ENCODE measurements around the gene NYAP2. TPM values are rescaled to one million over a fixed set of nuclear protein-coding genes. Genes with fewer than 3 reads are reported as not detected.

The NYAP2 gene
- total and polyA plus RNA-seq, 7 donors: 0.03 to 0.36 TPM; not detected in 5

GRCh38 chr2:225597911-225598310 lies 198.4 kb downstream of the NYAP2 start:
- H3K27me3 ChIP-seq: no peaks in the 10 kb centered on the region
- no peaks in the 10 kb centered on the region for H3K36me3 ChIP-seq
- 75 to 82% methylated on average over 4 of the region's 4 CpGs for WGBS, 2 donors
- H3K27ac ChIP-seq: no peak overlapping the region
- H3K4me3 ChIP-seq: no peak overlapping the region
- intact Hi-C loops (cut with DNase I): no loop called here
- no peaks in the 10 kb centered on the region for H3K4me1 ChIP-seq
- TF ChIP-seq EP300 (IDR thresholded peaks at IDR 0.05): no peak
- no peak for DNase-seq
- H3K9me3 ChIP-seq: peaks cover 0 to 5% (median 0%) of the 10 kb centered on the region in 4 donors

- Histone ChIP-seq H3K9me3 (peaks cover 0 to 5% (median 0%) of the 10 kb centered on the region in 4 donors), H3K4me1 (no peaks in the 10 kb centered on the region), H3K36me3 (no peaks in the 10 kb centered on the region), H3K4me3 (no peak overlapping the region), H3K27me3 (no peaks in the 10 kb centered on the region), H3K27ac (no peak overlapping the region)
- no peak for DNase-seq
- intact Hi-C loops (cut with DNase I): no loop called here
- TF ChIP-seq CTCF (IDR thresholded peaks at IDR 0.05): no peak
- TF ChIP-seq POLR2A (IDR thresholded peaks at IDR 0.05): no peak
- TF ChIP-seq EP300 (IDR thresholded peaks at IDR 0.05): no peak
- TF ChIP-seq POLR2AphosphoS5 (IDR thresholded peaks at IDR 0.05): no peak
Observed at GRCh38 chr2:225598426-225598825, 198.9 kb downstream of the NYAP2 start.

- intact Hi-C loops (cut with DNase I): no loop called here
- Histone ChIP-seq H3K27me3 (no peaks in the 10 kb centered on the region), H3K4me3 (no peak overlapping the region), H3K4me1 (no peaks in the 10 kb centered on the region), H3K27ac (no peak overlapping the region), H3K36me3 (no peaks in the 10 kb centered on the region), H3K9me3 (peaks cover 0 to 5% (median 0%) of the 10 kb centered on the region in 4 donors)
- no peak for TF ChIP-seq EP300 (IDR thresholded peaks at IDR 0.05)
- no peak for TF ChIP-seq CTCF (IDR thresholded peaks at IDR 0.05)
- TF ChIP-seq POLR2A (IDR thresholded peaks at IDR 0.05): no peak
- DNase-seq: no peak
- WGBS, 2 donors: 63 to 78% methylated on average over 4 of the region's 4 CpGs
Observed at GRCh38 chr2:225598897-225599296, 199.4 kb downstream of the NYAP2 start.

- DNase-seq: no peak
- H3K4me3 ChIP-seq: no peak overlapping the region
- H3K36me3 ChIP-seq: no peaks in the 10 kb centered on the region
- peaks cover 0 to 5% (median 0%) of the 10 kb centered on the region in 4 donors for H3K9me3 ChIP-seq
- WGBS, 2 donors: 70 to 78% methylated on average over 1 of the region's 1 CpG
- H3K27ac ChIP-seq: no peak overlapping the region
- no peaks in the 10 kb centered on the region for H3K27me3 ChIP-seq
- H3K4me1 ChIP-seq: no peaks in the 10 kb centered on the region
- TF ChIP-seq EP300 (IDR thresholded peaks at IDR 0.05) (no peak), CTCF (IDR thresholded peaks at IDR 0.05) (no peak), POLR2AphosphoS5 (IDR thresholded peaks at IDR 0.05) (no peak)
- intact Hi-C loops (cut with DNase I): no loop called here
Observed at GRCh38 chr2:225599856-225600255, 200.3 kb downstream of the NYAP2 start.

GRCh38 chr2:225600444-225600843 lies 200.9 kb downstream of the NYAP2 start:
- Histone ChIP-seq H3K36me3 (no peaks in the 10 kb centered on the region), H3K4me3 (no peak overlapping the region), H3K4me1 (no peaks in the 10 kb centered on the region), H3K27me3 (no peaks in the 10 kb centered on the region), H3K27ac (no peak overlapping the region), H3K9me3 (peaks cover 0 to 5% (median 0%) of the 10 kb centered on the region in 4 donors)
- no peak for DNase-seq
- TF ChIP-seq EP300 (IDR thresholded peaks at IDR 0.05): no peak
- intact Hi-C loops (cut with DNase I): no loop called here

- DNase-seq: no peak
- Histone ChIP-seq H3K4me3 (no peak overlapping the region), H3K4me1 (no peaks in the 10 kb centered on the region), H3K27ac (no peak overlapping the region), H3K9me3 (peaks cover 0 to 5% (median 0%) of the 10 kb centered on the region in 4 donors), H3K27me3 (no peaks in the 10 kb centered on the region), H3K36me3 (no peaks in the 10 kb centered on the region)
- no peak for TF ChIP-seq EP300 (IDR thresholded peaks at IDR 0.05)
- WGBS, 2 donors: 85 to 92% methylated on average over 4 of the region's 4 CpGs
- intact Hi-C loops (cut with DNase I): no loop called here
Observed at GRCh38 chr2:225600865-225601264, 201.4 kb downstream of the NYAP2 start.
